Mucosa of stomach (tissue), 1 donor: ENCODE data around the gene UBE2J2.
"Not testable (repeated sequence)": the region's sequence is repeated elsewhere in the genome, so short reads cannot be mapped to it uniquely, and the experiment has no call there.

ENCODE experiments used
- H3K27me3 ChIP-seq: one replicate; pipeline ENCODE4 v1.7.0; 2013; ENCODE audit warnings: mild to moderate bottlenecking, low read length; ENCODE audit not compliant: control insufficient read depth, insufficient read depth
- H3K36me3 ChIP-seq: one replicate; pipeline ENCODE4 v1.7.0; 2013; ENCODE audit warnings: low read length; ENCODE audit not compliant: control insufficient read depth, insufficient read depth
- H3K4me1 ChIP-seq: one replicate; pipeline ENCODE4 v1.7.0; 2013; ENCODE audit warnings: mild to moderate bottlenecking, low read length; ENCODE audit not compliant: control insufficient read depth, insufficient read depth
- H3K4me3 ChIP-seq: one replicate; pipeline ENCODE4 v1.7.0; 2013; ENCODE audit warnings: low read length
- H3K9ac ChIP-seq: one replicate; pipeline ENCODE4 v1.7.0; 2013; ENCODE audit warnings: mild to moderate bottlenecking, low read length, moderate library complexity
- H3K9me3 ChIP-seq: one replicate; pipeline ENCODE4 v1.7.0; 2013; ENCODE audit warnings: mild to moderate bottlenecking, low read length, moderate library complexity; ENCODE audit not compliant: control insufficient read depth
- donor health status: Pancreatic carcinoma.

UBE2J2 gene

GRCh38 chr1:1273512-1274298 lies at the start of gene UBE2J2:
TSS of gene UBE2J2 (minus strand) at chr1:1273854. CDS start at chr1:1267992, 5,862 bp downstream.
- no peaks in the 10 kb centered on the region for H3K36me3 ChIP-seq
- H3K9me3 ChIP-seq, result no peaks in the 10 kb centered on the region
- peak within 1 kb of the TSS; percentile 44 for H3K4me3 ChIP-seq
- peak within 1 kb of the TSS; percentile 79 for H3K9ac ChIP-seq
- no peaks in the 10 kb centered on the region for H3K27me3 ChIP-seq
- H3K4me1 ChIP-seq, result peaks cover 31% of the 10 kb centered on the region

GRCh38 chr1:1322952-1323351 lies 49.3 kb upstream of the UBE2J2 start:
- H3K4me1 ChIP-seq, result peaks cover 39% of the 10 kb centered on the region

GRCh38 chr1:1322418-1322817 lies 48.8 kb upstream of the UBE2J2 start:
- Histone ChIP-seq H3K36me3 (no peaks in the 10 kb centered on the region), H3K9me3 (no peaks in the 10 kb centered on the region), H3K4me1 (peaks cover 45% of the 10 kb centered on the region), H3K9ac (no peak overlapping the region), H3K27me3 (no peaks in the 10 kb centered on the region), H3K4me3 (no peak overlapping the region)

More at GRCh38 chr1:1322952-1323351, 49.3 kb upstream of the UBE2J2 start:
- H3K9ac ChIP-seq, result no peak overlapping the region
- H3K4me3 ChIP-seq, result no peak overlapping the region
- no peaks in the 10 kb centered on the region for H3K36me3 ChIP-seq
- no peaks in the 10 kb centered on the region for H3K9me3 ChIP-seq
- H3K27me3 ChIP-seq, result no peaks in the 10 kb centered on the region

- Histone ChIP-seq H3K9me3 (no peaks in the 10 kb centered on the region), H3K4me1 (peaks cover 46% of the 10 kb centered on the region), H3K27me3 (no peaks in the 10 kb centered on the region), H3K36me3 (no peaks in the 10 kb centered on the region), H3K9ac (no peak overlapping the region), H3K4me3 (no peak overlapping the region)
Observed at GRCh38 chr1:1321477-1321876, 47.8 kb upstream of the UBE2J2 start.

- Histone ChIP-seq H3K9me3 (no peaks in the 10 kb centered on the region), H3K27me3 (no peaks in the 10 kb centered on the region), H3K4me3 (no peak overlapping the region), H3K9ac (no peak overlapping the region), H3K36me3 (no peaks in the 10 kb centered on the region), H3K4me1 (peaks cover 40% of the 10 kb centered on the region)
Observed at GRCh38 chr1:1320666-1321448, 47.2 kb upstream of the UBE2J2 start.

- Histone ChIP-seq H3K4me3 (no peak overlapping the region), H3K36me3 (no peaks in the 10 kb centered on the region), H3K27me3 (no peaks in the 10 kb centered on the region), H3K4me1 (peaks cover 30% of the 10 kb centered on the region), H3K9ac (no peak overlapping the region), H3K9me3 (no peaks in the 10 kb centered on the region)
Observed at GRCh38 chr1:1319646-1319941, 45.9 kb upstream of the UBE2J2 start.

- Histone ChIP-seq H3K36me3 (no peaks in the 10 kb centered on the region), H3K9ac (no peak overlapping the region), H3K4me1 (peaks cover 30% of the 10 kb centered on the region), H3K4me3 (no peak overlapping the region), H3K27me3 (no peaks in the 10 kb centered on the region), H3K9me3 (no peaks in the 10 kb centered on the region)
Observed at GRCh38 chr1:1318777-1319645, 45.4 kb upstream of the UBE2J2 start.

GRCh38 chr1:1318131-1318652 lies 44.5 kb upstream of the UBE2J2 start:
- peaks cover 27% of the 10 kb centered on the region for H3K4me1 ChIP-seq
- no peak overlapping the region for H3K4me3 ChIP-seq
- H3K9ac ChIP-seq, result no peak overlapping the region
- H3K36me3 ChIP-seq, result no peaks in the 10 kb centered on the region
- no peaks in the 10 kb centered on the region for H3K9me3 ChIP-seq
- H3K27me3 ChIP-seq, result no peaks in the 10 kb centered on the region

GRCh38 chr1:1317420-1317819 lies 43.8 kb upstream of the UBE2J2 start:
- Histone ChIP-seq H3K4me1 (peaks cover 21% of the 10 kb centered on the region), H3K36me3 (no peaks in the 10 kb centered on the region), H3K4me3 (no peak overlapping the region), H3K9ac (no peak overlapping the region), H3K9me3 (no peaks in the 10 kb centered on the region), H3K27me3 (no peaks in the 10 kb centered on the region)

- H3K9me3 ChIP-seq, H3K36me3 ChIP-seq, H3K27me3 ChIP-seq, H3K9ac ChIP-seq, H3K4me3 ChIP-seq: not testable (repeated sequence)
- H3K4me1 ChIP-seq, result peaks cover 21% of the 10 kb centered on the region
Observed at GRCh38 chr1:1316199-1316598, 42.5 kb upstream of the UBE2J2 start.

GRCh38 chr1:1315435-1315954 lies 41.8 kb upstream of the UBE2J2 start:
- Histone ChIP-seq H3K27me3 (no peaks in the 10 kb centered on the region), H3K9ac (no peak overlapping the region), H3K4me1 (peaks cover 17% of the 10 kb centered on the region), H3K9me3 (no peaks in the 10 kb centered on the region), H3K4me3 (no peak overlapping the region), H3K36me3 (peaks cover 8% of the 10 kb centered on the region)
